WERI-Rb-1 (cell line): ENCODE data around the gene RPS8.
"Not testable (repeated sequence)": the region's sequence is repeated elsewhere in the genome, so short reads cannot be mapped to it uniquely, and the experiment has no call there.

Experiments used
- DNase-seq: peaks from one replicate; pipeline ENCODE4 v3.0.0-alpha.2; 2020
- H3K27ac ChIP-seq: fragments of 250-450 bp; sonication (Bioruptor Pico); 2 replicates; pipeline ENCODE4 v1.5.1; 2020; ENCODE audit warnings: mild to moderate bottlenecking, moderate library complexity
- H3K27me3 ChIP-seq: fragments of 250-450 bp; sonication (Bioruptor Pico); 2 replicates; pipeline ENCODE4 v1.5.1; 2021; ENCODE audit warnings: mild to moderate bottlenecking, low read depth, moderate library complexity; ENCODE audit not compliant: insufficient read depth, severe bottlenecking
- H3K36me3 ChIP-seq: fragments of 250-450 bp; sonication (Bioruptor Pico); 2 replicates; pipeline ENCODE4 v1.5.1; 2020; ENCODE audit warnings: mild to moderate bottlenecking, moderate library complexity
- H3K4me3 ChIP-seq: 2 replicates; pipeline ENCODE4 v1.5.1; 2011; ENCODE audit warnings: low read depth, mild to moderate bottlenecking, control low read depth, low read length
- H3K9me3 ChIP-seq: fragments of 250-450 bp; sonication (Bioruptor Pico); 2 replicates; pipeline ENCODE4 v1.5.1; 2021; ENCODE audit warnings: mild to moderate bottlenecking, moderate library complexity; ENCODE audit not compliant: severe bottlenecking
- TF ChIP-seq, protein P1 (sequence below): IDR thresholded peaks from 2 replicates; pipeline ENCODE4 v1.5.1; 2011; ENCODE audit warnings: low read depth, mild to moderate bottlenecking, control low read depth, inconsistent platforms, low read length

The RPS8 gene

GRCh38 chr1:44759077-44759476, 16.3 kb upstream of the RPS8 start:
- H3K27ac ChIP-seq: no peak overlapping the region
- no peaks in the 10 kb centered on the region for H3K9me3 ChIP-seq
- TF ChIP-seq, protein P1, sequence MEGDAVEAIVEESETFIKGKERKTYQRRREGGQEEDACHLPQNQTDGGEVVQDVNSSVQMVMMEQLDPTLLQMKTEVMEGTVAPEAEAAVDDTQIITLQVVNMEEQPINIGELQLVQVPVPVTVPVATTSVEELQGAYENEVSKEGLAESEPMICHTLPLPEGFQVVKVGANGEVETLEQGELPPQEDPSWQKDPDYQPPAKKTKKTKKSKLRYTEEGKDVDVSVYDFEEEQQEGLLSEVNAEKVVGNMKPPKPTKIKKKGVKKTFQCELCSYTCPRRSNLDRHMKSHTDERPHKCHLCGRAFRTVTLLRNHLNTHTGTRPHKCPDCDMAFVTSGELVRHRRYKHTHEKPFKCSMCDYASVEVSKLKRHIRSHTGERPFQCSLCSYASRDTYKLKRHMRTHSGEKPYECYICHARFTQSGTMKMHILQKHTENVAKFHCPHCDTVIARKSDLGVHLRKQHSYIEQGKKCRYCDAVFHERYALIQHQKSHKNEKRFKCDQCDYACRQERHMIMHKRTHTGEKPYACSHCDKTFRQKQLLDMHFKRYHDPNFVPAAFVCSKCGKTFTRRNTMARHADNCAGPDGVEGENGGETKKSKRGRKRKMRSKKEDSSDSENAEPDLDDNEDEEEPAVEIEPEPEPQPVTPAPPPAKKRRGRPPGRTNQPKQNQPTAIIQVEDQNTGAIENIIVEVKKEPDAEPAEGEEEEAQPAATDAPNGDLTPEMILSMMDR: no peak
- peaks cover 96% of the 10 kb centered on the region for H3K36me3 ChIP-seq
- no peak overlapping the region for H3K4me3 ChIP-seq
- H3K27me3 ChIP-seq: no peaks in the 10 kb centered on the region
- no peak for DNase-seq

DNA sequence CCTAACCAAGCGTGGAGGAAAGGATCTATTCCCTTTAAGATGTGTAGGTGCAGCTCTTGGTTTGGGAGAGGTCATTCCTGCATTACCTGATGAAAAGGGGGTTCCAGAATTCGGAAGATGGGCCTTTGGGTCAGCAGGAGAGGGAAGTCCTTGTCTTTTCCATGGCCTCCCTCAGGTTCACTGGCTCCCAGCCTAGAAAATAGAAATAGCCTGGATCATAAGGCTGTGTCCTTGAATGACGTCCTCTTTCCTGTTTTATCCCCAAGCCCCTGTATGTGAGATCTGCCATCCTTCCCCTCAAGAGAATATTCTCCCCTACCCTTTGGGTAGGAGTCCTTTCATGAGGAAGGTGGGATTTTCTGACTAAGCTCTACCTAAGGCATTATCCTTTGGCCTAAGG, 14.5 kb upstream of the RPS8 start:
- DNase-seq: no peak
- H3K9me3 ChIP-seq: no peaks in the 10 kb centered on the region
- H3K36me3 ChIP-seq: peaks cover 95% of the 10 kb centered on the region
- TF ChIP-seq, protein P1: no peak
- H3K27me3 ChIP-seq: no peaks in the 10 kb centered on the region
- no peak overlapping the region for H3K27ac ChIP-seq
- no peak overlapping the region for H3K4me3 ChIP-seq

DNA sequence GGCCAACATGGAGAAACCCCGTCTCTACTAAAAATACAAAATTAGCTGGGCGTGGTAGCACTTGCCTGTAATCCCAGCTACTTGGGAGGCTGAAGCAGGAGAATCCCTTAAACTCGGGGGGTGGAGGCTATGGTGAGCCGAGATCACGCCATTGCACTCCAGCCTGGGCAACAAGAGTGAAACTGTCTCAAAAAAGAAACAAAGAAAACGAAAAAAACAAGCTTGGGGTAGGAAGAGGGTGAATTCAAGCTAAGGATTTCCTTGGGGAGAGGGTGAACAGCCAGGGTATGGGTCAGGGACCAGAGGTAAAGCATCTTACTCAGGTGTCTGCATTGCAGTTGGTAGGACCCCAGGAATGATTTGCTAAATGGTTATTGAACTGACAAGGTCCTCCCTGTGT, 8.9 kb upstream of the RPS8 start:
- not testable (repeated sequence) for H3K4me3 ChIP-seq, H3K9me3 ChIP-seq, DNase-seq, H3K27me3 ChIP-seq, H3K27ac ChIP-seq
- peaks cover 62% of the 10 kb centered on the region for H3K36me3 ChIP-seq

GRCh38 chr1:44775930-44776729, 790 bp downstream of the RPS8 start:
- peaks cover 52% of the 10 kb centered on the region for H3K36me3 ChIP-seq
- no peak for DNase-seq
- no peaks in the 10 kb centered on the region for H3K9me3 ChIP-seq
- no peaks in the 10 kb centered on the region for H3K27me3 ChIP-seq
- peak overlapping the region; percentile 82 for H3K27ac ChIP-seq
- H3K4me3 ChIP-seq: peak overlapping the region; percentile 73
- TF ChIP-seq, protein P1: no peak

GRCh38 chr1:44776730-44777068, 1.4 kb downstream of the RPS8 start:
- TF ChIP-seq, protein P1: no peak
- Histone ChIP-seq H3K36me3 (peaks cover 56% of the 10 kb centered on the region), H3K27ac (peak overlapping the region; percentile 82; the same call in 1 of the 2 replicates), H3K4me3 (peak overlapping the region; percentile 73), H3K9me3 (no peaks in the 10 kb centered on the region), H3K27me3 (no peaks in the 10 kb centered on the region)
- DNase-seq: no peak

DNA sequence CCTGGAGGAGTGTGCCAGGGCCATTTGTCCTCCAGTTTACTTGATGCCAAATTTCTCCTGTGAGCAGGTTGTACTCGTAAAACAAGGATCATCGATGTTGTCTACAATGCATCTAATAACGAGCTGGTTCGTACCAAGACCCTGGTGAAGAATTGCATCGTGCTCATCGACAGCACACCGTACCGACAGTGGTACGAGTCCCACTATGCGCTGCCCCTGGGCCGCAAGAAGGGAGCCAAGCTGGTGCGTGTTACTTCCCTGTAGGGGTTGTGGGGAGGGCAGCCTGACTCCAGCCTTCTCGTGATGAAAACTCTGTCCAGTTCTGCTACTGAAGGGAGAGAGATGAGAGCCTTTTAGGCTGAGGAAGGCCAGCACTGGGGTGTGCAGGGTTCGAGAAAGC, 2.2 kb downstream of the RPS8 start:
- no peak overlapping the region for H3K27ac ChIP-seq
- H3K4me3 ChIP-seq: no peak overlapping the region
- H3K9me3 ChIP-seq: no peaks in the 10 kb centered on the region
- H3K27me3 ChIP-seq: no peaks in the 10 kb centered on the region
- DNase-seq: no peak
- TF ChIP-seq, protein P1: no peak
- peaks cover 58% of the 10 kb centered on the region for H3K36me3 ChIP-seq
